GM12878 (cell line): Measurements from ENCODE around the gene MROH9. TPM values are rescaled to one million over a fixed set of nuclear protein-coding genes. Genes with fewer than 3 reads are reported as not detected.

ENCODE experiments used
- ATAC-seq: fragments of 200-7000 bp; cut with Tn5 transposase; 3 replicates; pipeline ENCODE4 v1.9.1; 2020; ENCODE audit warnings: mild to moderate bottlenecking, moderate library complexity
- BruUV-seq: library from RNA; stranded (reverse); fragments of 400-500 nt; replicated peaks from 2 replicates; lab custom pipeline; 2021; lab: Mats Ljungman, UMichigan
- CTCF ChIA-PET: fragments of 300-600 bp; sonication (Branson Sonifier 250); formaldehyde crosslinking; extraction: SDS; loops from one replicate; lab custom pipeline; 2021; ENCODE audit warnings: inconsistent platforms; lab: Yijun Ruan, JAX
- POLR2A ChIA-PET: fragments of 350-600 bp; formaldehyde crosslinking; extraction: SDS; loops from one replicate; lab custom pipeline; 2021; ENCODE audit warnings: inconsistent platforms; lab: Charles Lee
- RAD21 ChIA-PET: fragments of 300-600 bp; sonication (Branson Sonifier 250); formaldehyde crosslinking; loops from one replicate; lab custom pipeline; 2023; ENCODE audit warnings: antibody characterized with exemption; ENCODE audit not compliant: unreplicated experiment; lab: Charles Lee
- SMC1A ChIA-PET: fragments of 300-600 bp; sonication (Branson Sonifier 250); formaldehyde crosslinking; loops from one replicate; lab custom pipeline; 2023; ENCODE audit not compliant: unreplicated experiment, uncharacterized antibody; lab: Charles Lee
- DNase-seq: peaks from one replicate; pipeline ENCODE4 v3.0.0-alpha.2; 2011; ENCODE audit warnings: low read depth, low spot score
- FAIRE-seq: peaks from 3 replicates; lab custom pipeline; 2011; peaks lifted over from hg19 to GRCh38; lab: Jason Lieb, UNC
- H2AFZ ChIP-seq: 2 replicates; pipeline ENCODE4 v1.6.0; 2011; ENCODE audit warnings: low read depth, low read length, control low read depth; ENCODE audit not compliant: control insufficient read depth
- H3K27ac ChIP-seq: 2 replicates; pipeline ENCODE4 v1.5.1; 2011; ENCODE audit warnings: control low read depth; ENCODE audit not compliant: control insufficient read depth, insufficient read depth
- H3K27me3 ChIP-seq, 2 experiments: replicated peaks in 1 of 2; 2 replicates each; pipeline versions ENCODE4 v1.6.0 to v1.6.1; 2011; ENCODE audit warnings: low read length in 1 of 2; ENCODE audit not compliant: control insufficient read depth in 2 of 2, insufficient read depth in 2 of 2
- H3K36me3 ChIP-seq, 2 experiments: 2 replicates each; pipeline ENCODE4 v1.5.1; 2011; ENCODE audit warnings: low read length in 1 of 2; ENCODE audit not compliant: control insufficient read depth in 2 of 2, insufficient read depth in 2 of 2
- H3K4me1 ChIP-seq: 2 replicates; pipeline ENCODE4 v1.6.1; 2011; ENCODE audit warnings: mild to moderate bottlenecking, low read length, moderate library complexity, mixed read lengths; ENCODE audit not compliant: control insufficient read depth, insufficient read depth
- H3K4me2 ChIP-seq: 2 replicates; pipeline ENCODE4 v1.6.0; 2011; ENCODE audit warnings: control low read depth; ENCODE audit not compliant: control insufficient read depth, insufficient read depth
- H3K4me3 ChIP-seq: fragments of 200-600 bp; sonication (generic); 2 replicates; pipeline ENCODE4 v1.5.1; 2016
- H3K79me2 ChIP-seq: 2 replicates; pipeline ENCODE4 v1.6.0; 2011; ENCODE audit warnings: low read length; ENCODE audit not compliant: control insufficient read depth, insufficient read depth
- H3K9ac ChIP-seq: 2 replicates; pipeline ENCODE4 v1.8.0; 2011; ENCODE audit warnings: low read length, control low read depth, mixed read lengths; ENCODE audit not compliant: control insufficient read depth, insufficient read depth
- H3K9me3 ChIP-seq: replicated peaks from 3 replicates; pipeline ENCODE4 v1.5.1; 2011; ENCODE audit warnings: mild to moderate bottlenecking, low read length; ENCODE audit not compliant: control insufficient read depth, insufficient read depth
- H4K20me1 ChIP-seq: 2 replicates; pipeline ENCODE4 v1.6.0; 2011; ENCODE audit not compliant: control insufficient read depth, insufficient read depth
- JUNB ChIP-seq: IDR thresholded peaks from 2 replicates; pipeline ENCODE4 v1.6.1; 2016; ENCODE audit warnings: antibody characterized with exemption, mild to moderate bottlenecking
- KDM1A ChIP-seq: fragments of 200-600 bp; sonication (generic); IDR thresholded peaks from 2 replicates; pipeline ENCODE4 v1.6.1; 2016; ENCODE audit warnings: borderline replicate concordance
- NR2F1 ChIP-seq: fragments of 450-650 bp; conservative IDR thresholded peaks from 2 replicates; pipeline ENCODE4 v1.6.1; 2017; ENCODE audit warnings: mild to moderate bottlenecking
- PRDM15 ChIP-seq: fragments of 450-650 bp; formaldehyde crosslinking; IDR thresholded peaks from 2 replicates; pipeline ENCODE4 v1.4.0; 2020; ENCODE audit warnings: mild to moderate bottlenecking, moderate library complexity
- RB1 ChIP-seq: fragments of 450-650 bp; formaldehyde crosslinking; IDR thresholded peaks from 2 replicates; pipeline ENCODE4 v1.6.1; 2017; ENCODE audit warnings: mild to moderate bottlenecking, borderline replicate concordance
- RELB ChIP-seq: fragments of 450-650 bp; IDR thresholded peaks from 2 replicates; pipeline ENCODE4 v1.6.1; 2017; ENCODE audit warnings: low read depth, mild to moderate bottlenecking, moderate library complexity
- SMARCA5 ChIP-seq: fragments of 450-650 bp; IDR thresholded peaks from 2 replicates; pipeline ENCODE4 v1.6.1; 2017; ENCODE audit warnings: mild to moderate bottlenecking
- SUPT20H ChIP-seq: IDR thresholded peaks from 2 replicates; pipeline ENCODE4 v1.6.1; 2011; ENCODE audit warnings: low read depth, mild to moderate bottlenecking, low read length, moderate library complexity, borderline replicate concordance; ENCODE audit not compliant: control insufficient read depth
- WGBS: methylation state at CpG from one replicate; pipeline ENCODE4 v1.1.6; 2016; ENCODE audit warnings: low lambda C conversion rate; ENCODE audit not compliant: insufficient replicate concordance, insufficient coverage; ENCODE audit errors: missing lambda C conversion rate; 5-methylcytosine and 5-hydroxymethylcytosine counted together
- in situ Hi-C: fragments of 300-500 bp; cut with MboI; formaldehyde crosslinking; loops from 9 replicates; pipeline ENCODE4 v1.14.3; 2018; ENCODE audit warnings: mixed read lengths
- intact Hi-C: fragments of 100-400 bp; cut with micrococcal nuclease; formaldehyde crosslinking; loops from one replicate; pipeline ENCODE4 v1.14.2; 2022; ENCODE audit not compliant: unreplicated experiment
- polyA plus RNA-seq, 11 experiments: library from polyadenylated mRNA; depleted of rRNA in 4 of 11; unstranded in 6 of 11; stranded (reverse) in 5 of 11; fragments of >200 nt; fragmentation: Nextera tagmentation in 4 of 11; fragmentation: Illumina TruSeq in 1 of 11; extraction: Ambion mirVana in 4 of 11; extraction: Trizol in 1 of 11; gene quantifications; 1 replicate in 1 of 11; 2 replicates in 10 of 11; pipeline versions ENCODE4 v1.2.1 to v1.2.3, GENCODE V29; 2011 to 2016; ENCODE audit warnings: inconsistent platforms in 2 of 11, missing spikeins in 2 of 11, low read depth in 1 of 11
- total RNA-seq, 4 experiments: library from RNA; depleted of rRNA in 3 of 4; stranded (reverse); fragments of >200 nt in 3 of 4; fragmentation: Illumina TruSeq in 1 of 4; extraction: Trizol in 1 of 4; gene quantifications; 2 replicates each; pipeline versions ENCODE4 v1.2.1 to v1.2.3, GENCODE V29; 2013 to 2021
- TF ChIP-seq, protein P1 (sequence below): fragments of 450-650 bp; IDR thresholded peaks from 2 replicates; pipeline ENCODE4 v1.6.1; 2016; ENCODE audit warnings: mild to moderate bottlenecking

Gene MROH9
- total and polyA plus RNA-seq, 10 of the 15 experiments (the other 5 are each of a cell fraction or from before 2014, with no cell fraction given) = not detected

GRCh38 chr1:171081763-171082201 lies 146.4 kb downstream of the MROH9 start (continued):
- no peak for TF ChIP-seq RELB
- TF ChIP-seq NR2F1 = no peak
- no peak for TF ChIP-seq KDM1A

DNA sequence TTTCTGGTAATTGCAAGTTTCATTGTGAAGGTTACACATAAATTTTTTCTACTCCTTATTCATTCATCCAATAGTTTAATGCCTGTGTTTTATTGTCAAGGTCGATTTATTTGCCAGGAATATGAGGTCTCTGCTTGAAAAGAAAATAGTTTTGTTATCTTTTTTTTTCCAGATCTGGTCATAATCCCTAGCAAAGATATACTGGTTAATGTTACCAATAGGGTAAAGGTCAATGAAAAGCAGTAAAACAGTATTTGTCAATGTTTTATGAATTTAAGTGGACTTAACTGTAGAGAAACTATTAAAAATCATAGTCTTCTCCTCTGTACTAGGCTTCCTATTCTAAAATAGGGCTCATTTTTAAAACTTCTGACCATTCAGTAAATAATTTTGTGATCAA lies 147.3 kb downstream of the MROH9 start:
- POLR2A ChIA-PET = no interaction called here
- no peak overlapping the region for H3K4me3 ChIP-seq
- no peak overlapping the region for H2AFZ ChIP-seq
- SMC1A ChIA-PET = interaction anchor here (1.0 to 3.0 kb wide), 2 partner anchors 153 to 231 kb away, joined by 3 to 13 read pairs; partner anchors contain the start of gene FMO4
- 0% methylated on average over 1 of the region's 1 CpG for WGBS
- RAD21 ChIA-PET = interaction anchor here (2.7 kb wide), 1 partner anchor 231 kb away, joined by 27 read pairs; the partner anchor contains the start of gene FMO4
- TF ChIP-seq SMARCA5 (no peak), JUNB (no peak), RB1 (no peak), PRDM15 (CRISPR knock-in tag) (no peak), SUPT20H (no peak)
- TF ChIP-seq, protein P1, sequence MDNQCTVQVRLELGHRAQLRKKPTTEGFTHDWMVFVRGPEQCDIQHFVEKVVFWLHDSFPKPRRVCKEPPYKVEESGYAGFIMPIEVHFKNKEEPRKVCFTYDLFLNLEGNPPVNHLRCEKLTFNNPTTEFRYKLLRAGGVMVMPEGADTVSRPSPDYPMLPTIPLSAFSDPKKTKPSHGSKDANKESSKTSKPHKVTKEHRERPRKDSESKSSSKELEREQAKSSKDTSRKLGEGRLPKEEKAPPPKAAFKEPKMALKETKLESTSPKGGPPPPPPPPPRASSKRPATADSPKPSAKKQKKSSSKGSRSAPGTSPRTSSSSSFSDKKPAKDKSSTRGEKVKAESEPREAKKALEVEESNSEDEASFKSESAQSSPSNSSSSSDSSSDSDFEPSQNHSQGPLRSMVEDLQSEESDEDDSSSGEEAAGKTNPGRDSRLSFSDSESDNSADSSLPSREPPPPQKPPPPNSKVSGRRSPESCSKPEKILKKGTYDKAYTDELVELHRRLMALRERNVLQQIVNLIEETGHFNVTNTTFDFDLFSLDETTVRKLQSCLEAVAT = no peak
- H3K79me2 ChIP-seq = no peaks in the 10 kb centered on the region
- no peak for ATAC-seq
- H3K27ac ChIP-seq = no peak overlapping the region
- H3K36me3 ChIP-seq = no peaks in the 10 kb centered on the region
- BruUV-seq = no TSS peak
- no peak overlapping the region for H3K4me2 ChIP-seq
- no peaks in the 10 kb centered on the region for H3K4me1 ChIP-seq
- no peaks in the 10 kb centered on the region for H3K27me3 ChIP-seq
- H3K9ac ChIP-seq = no peak overlapping the region
- intact Hi-C loops = loop anchor here (5.0 to 10.0 kb wide), 2 partner anchors 105 to 232 kb away; partner anchors contain the start of genes FMO2 and FMO4
- no peak for DNase-seq
- in situ Hi-C loops = no loop called here
- H4K20me1 ChIP-seq = no peaks in the 10 kb centered on the region
- H3K9me3 ChIP-seq = no peaks in the 10 kb centered on the region
- FAIRE-seq = no peak
- CTCF ChIA-PET = interaction anchor here (2.0 to 3.0 kb wide), 3 partner anchors 9 to 231 kb away, joined by 8 to 47 read pairs (median 36); partner anchors contain the start of genes FMO3 and FMO4
